Epidermal melanocyte (primary cell): Measurements from ENCODE around the gene SLC16A7.

Experiments
- DNase-seq: peaks from one replicate; pipeline ENCODE4 v3.0.0; 2011; ENCODE audit warnings: low spot score; ENCODE audit not compliant: insufficient read length

SLC16A7 gene

GRCh38 chr12:59834659-59835474, 239.0 kb downstream of the SLC16A7 start:
- no peak for DNase-seq
